NCI-H1105 treated with DMSO at 0.1 percent for 48 hours (cell line): ENCODE results near the gene YWHAB.

Experiments used
- DNase-seq: peaks from one replicate; lab custom pipeline; 2025; lab: John Stamatoyannopoulos, UW

YWHAB gene

GRCh38 chr20:44955270-44955669 lies 69.8 kb downstream of the YWHAB start:
- no peak for DNase-seq

DNA sequence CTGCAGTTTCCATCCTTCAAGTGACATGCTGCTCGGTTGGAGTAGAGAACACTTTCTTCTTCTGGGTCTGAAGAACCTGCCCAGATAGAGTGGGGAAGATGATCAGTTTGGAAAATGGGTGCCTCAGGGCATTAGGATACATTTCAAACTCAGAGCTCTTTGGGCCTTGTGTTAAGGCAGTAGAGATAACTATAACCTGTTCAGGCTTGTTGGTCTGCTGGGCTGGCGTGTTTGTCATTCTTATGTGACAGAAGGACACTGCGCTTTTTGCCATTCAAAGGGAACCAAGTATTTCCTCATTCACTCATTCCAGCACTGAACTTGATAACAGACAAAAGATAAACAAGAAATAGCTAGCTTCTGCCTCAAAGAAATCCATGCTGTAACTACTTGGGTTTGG lies 70.9 kb downstream of the YWHAB start:
- no peak for DNase-seq
